HG03521 (cell line): Measurements from ENCODE around the gene BORCS8.

Experiments
- ATAC-seq: cut with Tn5 transposase; IDR thresholded peaks from one replicate; pipeline ENCODE4 v1.9.1; 2021; ENCODE audit warnings: mild to moderate bottlenecking, moderate library complexity; ENCODE audit not compliant: unreplicated experiment

BORCS8 gene

DNA sequence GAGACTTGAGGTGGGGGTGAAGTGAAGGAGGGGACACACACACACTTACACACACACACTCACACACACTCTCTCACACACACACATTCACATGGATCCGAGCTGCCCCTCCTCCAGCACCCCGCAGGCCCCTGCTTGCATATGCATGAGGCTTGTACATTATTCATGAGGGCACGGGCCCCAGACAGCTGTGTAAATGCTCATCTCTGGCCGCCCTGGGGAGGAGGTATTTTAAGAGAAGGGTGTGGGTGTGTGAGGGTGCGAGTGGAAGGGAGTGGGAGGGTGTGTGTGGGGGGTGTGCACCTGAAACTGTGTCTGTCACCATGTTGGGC lies 22.2 kb upstream of the BORCS8 start:
- ATAC-seq, result no peak

GRCh38 chr19:19213426-19214158 lies 21.6 kb upstream of the BORCS8 start:
- no peak for ATAC-seq

GRCh38 chr19:19212916-19213315 lies 21.0 kb upstream of the BORCS8 start:
- no peak for ATAC-seq

GRCh38 chr19:19211499-19212420 lies 19.8 kb upstream of the BORCS8 start, which contains the start of gene NCAN:
Gene NCAN, plus strand, starts transcription at chr19:19211958. Its CDS starts 4,996 bp downstream, at chr19:19216954.
- no peak for ATAC-seq

GRCh38 chr19:19209372-19209771 lies 17.4 kb upstream of the BORCS8 start:
- no peak for ATAC-seq

- no peak for ATAC-seq
Observed at GRCh38 chr19:19207637-19208572, 16.0 kb upstream of the BORCS8 start.

DNA sequence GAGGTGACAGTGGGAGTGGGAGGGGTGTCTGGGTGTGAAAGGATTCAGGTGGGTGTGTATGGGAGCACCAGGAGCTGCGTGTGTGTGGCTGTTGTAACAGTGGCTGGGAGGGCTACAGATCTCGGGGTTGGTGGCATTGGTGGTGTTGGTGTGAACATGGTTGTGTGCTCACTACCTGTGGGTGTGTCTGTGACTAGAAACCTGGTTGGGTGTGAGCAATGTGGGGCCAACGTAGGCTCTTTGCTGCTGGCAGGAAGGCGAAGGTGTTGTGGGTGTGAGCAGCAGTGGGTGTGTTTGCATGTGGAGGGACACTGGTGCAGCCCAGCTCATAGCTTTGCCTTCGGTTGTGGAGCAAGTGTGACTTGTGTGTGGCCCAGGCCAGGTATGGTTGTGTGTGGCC lies 15.0 kb upstream of the BORCS8 start:
- ATAC-seq, result no peak

DNA sequence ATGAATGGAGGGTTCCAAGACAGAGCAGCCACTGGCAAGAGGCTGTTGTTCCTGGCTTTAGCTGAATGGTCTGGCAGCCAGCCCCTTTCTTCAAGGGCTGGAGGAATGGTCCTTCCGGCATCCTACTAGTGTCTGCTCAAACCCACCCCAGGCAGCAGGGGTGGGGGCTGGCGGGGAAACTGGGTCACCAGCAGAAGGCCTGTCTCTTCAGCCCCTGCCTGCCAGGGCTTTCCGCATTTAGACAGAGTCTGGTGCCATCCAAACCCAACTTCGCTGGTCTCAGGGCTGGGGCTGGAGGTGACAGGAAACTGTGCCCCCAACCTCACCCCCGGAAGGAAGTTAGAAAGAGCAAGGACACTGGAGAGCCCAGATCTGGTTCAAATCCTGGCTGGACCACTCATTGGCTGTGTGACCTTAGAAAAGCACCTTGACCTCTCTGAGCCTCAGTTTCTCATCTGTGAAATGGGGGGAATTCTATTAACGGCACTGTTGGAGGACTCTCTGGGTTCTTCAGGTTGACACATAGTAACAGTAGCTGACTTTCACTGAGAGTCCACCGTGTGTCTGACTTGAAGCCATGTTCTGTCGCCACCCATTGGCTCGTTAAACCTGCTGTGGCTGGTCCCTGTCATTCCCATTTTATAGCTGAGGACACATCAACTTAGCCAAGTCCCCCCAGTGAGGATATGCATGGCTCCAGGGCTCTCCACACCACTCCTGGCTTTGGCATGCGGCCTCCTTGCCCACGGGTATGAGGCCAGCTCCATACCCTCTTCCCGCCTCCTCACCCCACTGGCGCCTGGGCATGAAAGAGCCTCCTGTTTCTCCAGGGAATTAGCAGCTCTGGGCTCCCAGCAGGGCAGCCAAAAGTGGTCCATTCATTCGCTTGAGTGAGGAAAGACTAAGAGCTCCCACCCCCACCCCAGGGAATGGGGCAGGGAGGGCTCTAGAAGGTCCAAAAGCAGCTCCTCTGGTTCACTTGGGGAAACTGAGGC lies 13.8 kb upstream of the BORCS8 start:
- no peak for ATAC-seq

- ATAC-seq, result no peak
Observed at GRCh38 chr19:19204181-19204580, 12.2 kb upstream of the BORCS8 start.

DNA sequence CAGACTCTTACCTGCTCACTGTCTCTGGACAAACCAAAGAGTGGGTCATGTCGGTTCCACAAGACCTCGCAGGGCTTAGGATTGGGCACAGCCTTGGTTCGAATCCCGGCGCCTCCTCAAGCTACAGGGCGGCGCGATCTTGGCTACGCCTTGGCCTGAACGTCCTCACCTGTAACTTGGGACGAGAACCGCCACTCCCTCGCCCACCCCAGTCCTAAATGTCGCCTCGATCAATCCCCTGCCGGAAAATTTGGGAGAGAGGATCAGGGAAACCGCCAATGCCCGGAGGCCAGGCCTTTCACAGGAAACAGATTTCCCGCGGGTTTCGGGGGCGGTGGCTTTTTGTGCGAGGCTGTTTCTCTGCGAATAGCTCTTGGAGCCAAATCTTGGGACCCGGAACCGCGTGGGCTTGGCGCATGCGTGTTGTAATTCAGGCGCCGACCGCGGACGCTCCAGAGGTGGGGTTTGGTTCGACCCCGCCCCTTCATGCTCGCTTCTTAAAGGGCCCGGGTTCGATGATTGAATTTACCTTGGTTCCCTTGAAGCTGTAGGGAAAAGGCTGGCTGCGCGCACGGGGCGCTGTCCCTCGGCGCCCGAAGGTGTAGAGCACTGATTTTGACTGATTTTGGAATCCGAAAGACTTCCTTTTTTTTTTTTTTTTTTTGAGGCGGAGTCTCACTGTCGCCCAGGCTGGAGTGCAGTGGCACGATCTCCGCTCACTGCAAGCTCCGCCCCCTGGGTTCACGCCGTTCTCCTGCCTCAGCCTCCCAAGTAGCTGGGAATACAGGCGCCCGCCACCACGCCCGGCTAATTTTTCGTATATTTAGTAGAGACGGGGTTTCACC lies 11.3 kb upstream of the BORCS8 start, which contains the start of gene NR2C2AP:
Gene NR2C2AP, minus strand, starts transcription at position 403 of the 845 bp plus-strand sequence. Its CDS starts 354 bp downstream, at position 49.
- ATAC-seq, result peak; percentile 57

GRCh38 chr19:19202707-19203011 lies 10.7 kb upstream of the BORCS8 start:
- peak; percentile 13 for ATAC-seq

GRCh38 chr19:19201697-19202630 lies 10.0 kb upstream of the BORCS8 start:
- ATAC-seq, result no peak

DNA sequence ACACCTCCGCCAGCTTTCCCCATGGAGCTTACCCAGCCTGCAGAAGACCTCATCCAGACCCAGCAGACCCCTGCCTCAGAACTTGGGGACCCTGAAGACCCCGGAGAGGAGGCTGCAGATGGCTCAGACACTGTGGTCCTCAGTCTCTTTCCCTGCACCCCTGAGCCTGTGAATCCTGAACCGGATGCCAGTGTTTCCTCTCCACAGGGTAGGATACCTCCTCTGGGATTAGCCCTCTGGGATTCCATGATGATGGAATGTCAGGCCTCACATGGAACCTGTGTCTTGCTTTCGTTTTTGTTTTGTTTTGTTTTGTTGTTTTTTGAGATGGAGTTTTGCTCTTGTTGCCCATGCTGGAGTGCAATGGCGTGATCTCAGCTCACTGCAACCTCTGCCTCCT lies 2.0 kb upstream of the BORCS8 start:
- ATAC-seq, result no peak

DNA sequence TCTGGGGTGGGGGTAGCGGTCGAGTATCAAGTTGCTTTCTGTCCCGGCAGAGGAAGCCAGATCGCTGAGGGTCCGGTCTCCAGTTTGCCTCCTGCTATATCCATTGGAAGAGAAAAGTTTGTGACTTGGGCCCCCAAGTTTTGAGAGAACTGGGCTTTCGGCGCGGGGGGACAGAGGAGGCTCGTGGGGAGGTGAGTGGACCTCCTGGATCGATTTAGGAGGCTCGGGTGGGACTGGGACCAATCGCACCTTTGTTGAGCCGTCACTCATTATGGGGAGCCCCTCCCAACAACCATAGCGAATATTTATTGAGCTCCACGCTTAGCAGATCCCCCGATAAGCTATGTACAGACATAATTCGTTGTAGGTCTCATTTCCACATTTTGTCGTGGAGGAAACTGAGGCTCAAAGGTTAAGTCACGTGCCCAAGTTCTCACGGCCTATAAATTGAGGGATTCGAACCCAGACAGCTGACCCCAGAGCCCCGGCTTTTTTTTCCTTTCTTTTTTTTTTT lies 1.0 kb upstream of the BORCS8 start:
- ATAC-seq, result no peak

DNA sequence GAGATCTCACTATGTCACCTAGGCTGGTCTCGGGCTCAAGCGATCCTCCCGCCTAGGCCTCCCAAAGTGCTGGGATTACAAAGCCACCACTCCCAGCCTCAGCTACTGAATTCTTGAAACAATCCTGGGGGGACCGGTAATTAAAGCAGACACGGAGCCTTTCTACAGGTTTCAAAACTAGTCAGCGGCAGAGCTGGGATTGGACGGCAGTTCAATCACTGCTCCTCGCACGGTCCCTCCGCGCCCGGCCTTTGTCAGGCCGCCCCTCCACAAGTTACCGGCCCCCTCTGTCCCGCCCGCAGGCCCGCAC lies 229 bp downstream of the BORCS8 start:
- ATAC-seq, result no peak

DNA sequence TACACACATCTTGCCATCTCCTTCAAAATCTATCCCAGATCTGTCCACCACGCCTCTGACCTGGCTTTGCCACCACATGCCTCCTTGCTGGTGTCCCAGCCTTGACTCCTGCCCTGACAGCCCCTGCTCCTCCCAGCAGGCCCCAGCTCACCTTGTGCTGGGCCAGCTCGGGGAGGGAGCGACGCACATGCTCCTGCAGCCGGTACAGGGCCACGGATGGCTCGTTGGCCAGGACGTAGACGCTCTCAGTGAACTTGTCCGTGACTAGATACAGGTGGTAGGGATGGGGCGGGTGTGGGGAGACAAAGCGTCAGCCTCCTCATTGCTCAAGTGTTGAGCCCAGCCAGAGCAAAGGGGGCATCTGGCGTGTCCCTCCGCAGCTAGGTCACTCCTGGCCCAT lies 5.2 kb downstream of the BORCS8 start:
- no peak for ATAC-seq

DNA sequence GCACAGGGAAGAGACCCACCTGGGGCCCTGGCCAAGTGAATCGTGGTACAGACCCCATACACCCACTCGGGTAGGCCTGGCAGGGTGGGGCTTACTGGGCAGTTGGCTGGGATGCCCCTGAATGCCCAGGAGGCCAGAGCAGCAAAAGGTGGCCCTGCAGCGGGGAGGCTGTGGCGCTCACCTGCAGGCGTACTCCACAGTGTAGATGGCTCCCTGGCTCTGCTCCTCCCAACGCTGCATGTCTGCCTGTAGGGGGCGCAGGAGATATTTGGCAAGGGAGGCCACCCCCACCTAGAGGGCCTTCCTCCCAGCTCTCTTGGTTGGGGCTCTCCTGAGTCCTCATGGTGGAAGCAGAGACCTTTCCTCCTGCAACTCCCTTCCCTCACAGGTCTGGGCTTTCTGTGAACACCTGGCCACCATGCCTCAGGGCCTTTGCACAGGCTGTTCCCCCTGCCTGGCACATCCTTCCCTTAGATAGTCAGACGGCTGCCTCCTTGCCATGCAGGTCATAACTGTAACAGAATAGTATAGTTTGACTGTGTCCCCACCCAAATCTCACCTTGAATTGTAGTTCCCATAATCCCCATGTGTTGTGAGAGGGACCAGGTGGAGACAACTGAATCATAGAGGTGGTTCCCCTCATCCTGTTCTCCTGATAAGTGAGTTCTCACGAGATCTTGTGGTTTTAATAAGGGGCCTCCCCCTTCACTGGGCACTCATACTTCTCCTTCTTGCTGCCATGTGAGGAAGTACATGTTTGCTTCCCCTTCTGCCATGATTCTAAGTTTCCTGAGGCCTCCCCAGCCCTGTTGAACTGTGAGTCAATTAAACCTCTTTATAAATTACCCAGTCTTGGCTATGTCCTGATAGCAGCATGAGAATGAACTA lies 5.9 kb downstream of the BORCS8 start:
- no peak for ATAC-seq
